ENCODE results near the gene PLXNA4. TPM values are rescaled to one million over a fixed set of nuclear protein-coding genes. Genes with fewer than 3 reads are reported as not detected.

The PLXNA4 gene
- total RNA-seq, 1 experiment from 2014 or later: 0.10 TPM

- Histone ChIP-seq H3K4me1 (ENCODE audit: control insufficient read depth, insufficient read depth, low read length) (no peaks in the 10 kb centered on the region), H3K9me3 (ENCODE audit: control insufficient read depth, insufficient read depth, low read depth, low read length) (no peaks in the 10 kb centered on the region), H3K36me3 (ENCODE audit: control insufficient read depth, insufficient read depth, low read length) (no peaks in the 10 kb centered on the region), H3K4me3 (ENCODE audit: low read depth in 2 of 2, low read length in 2 of 2) (no peak overlapping the region), H3K27ac (ENCODE audit: low read length) (no peak overlapping the region), H3K27me3 (ENCODE audit: control insufficient read depth, insufficient read depth, low read length) (peaks cover 14% of the 10 kb centered on the region)
- ATAC-seq (no peak), DNase-seq (ENCODE audit: low read depth, low spot score) (no peak)
- intact Hi-C loops (cut with micrococcal nuclease; ENCODE audit: unreplicated experiment) (no loop called here), in situ Hi-C loops (cut with HindIII; ENCODE audit: low pct_unique_long_range_greater_than_20kb, low sequenced_read_pairs) (no loop called here)
- no peak for TF ChIP-seq REST (IDR thresholded peaks at IDR 0.05; ENCODE audit: insufficient read depth in 1 of 2, low read depth in 2 of 2, low read length in 1 of 2)
- no peak for TF ChIP-seq CTCF (IDR thresholded peaks at IDR 0.05)
- no peak for TF ChIP-seq POLR2AphosphoS5 (IDR thresholded peaks at IDR 0.05; ENCODE audit: low read depth, low read length)
- no peak for TF ChIP-seq TCF7L2 (IDR thresholded peaks at IDR 0.05; ENCODE audit: low read depth, low read length)
- TF ChIP-seq SIN3A (IDR thresholded peaks at IDR 0.05; ENCODE audit: borderline replicate concordance, insufficient read depth, low read depth, low read length): no peak
- ChIA-PET POLR2A (no interaction called here), CTCF (interaction anchor here (0.7 kb wide), 1 partner anchor 1391 kb away, joined by 5 read pairs; no protein-coding TSS in a partner anchor)
- no TSS peak for BruUV-seq (replicated peaks)
Observed at GRCh38 chr7:132343199-132343598, 233.1 kb downstream of the PLXNA4 start.

- no TSS peak for BruUV-seq (replicated peaks)
- intact Hi-C loops (cut with micrococcal nuclease; ENCODE audit: unreplicated experiment) (no loop called here), in situ Hi-C loops (cut with HindIII; ENCODE audit: low pct_unique_long_range_greater_than_20kb, low sequenced_read_pairs) (no loop called here)
- Histone ChIP-seq H3K27ac (ENCODE audit: low read length) (no peak overlapping the region), H3K27me3 (ENCODE audit: control insufficient read depth, insufficient read depth, low read length) (peaks cover 11% of the 10 kb centered on the region), H3K4me1 (ENCODE audit: control insufficient read depth, insufficient read depth, low read length) (no peaks in the 10 kb centered on the region), H3K9me3 (ENCODE audit: control insufficient read depth, insufficient read depth, low read depth, low read length) (no peaks in the 10 kb centered on the region), H3K36me3 (ENCODE audit: control insufficient read depth, insufficient read depth, low read length) (no peaks in the 10 kb centered on the region), H3K4me3 (ENCODE audit: low read depth in 2 of 2, low read length in 2 of 2) (no peak overlapping the region)
- ChIA-PET CTCF (no interaction called here), POLR2A (no interaction called here)
- TF ChIP-seq SIN3A (IDR thresholded peaks at IDR 0.05; ENCODE audit: borderline replicate concordance, insufficient read depth, low read depth, low read length): no peak
- no peak for ATAC-seq
- DNase-seq (ENCODE audit: low read depth, low spot score): no peak
Observed at GRCh38 chr7:132337450-132338080, 238.7 kb downstream of the PLXNA4 start.

GRCh38 chr7:132336797-132337196 lies 239.5 kb downstream of the PLXNA4 start:
- ATAC-seq: no peak
- in situ Hi-C loops (cut with HindIII; ENCODE audit: low pct_unique_long_range_greater_than_20kb, low sequenced_read_pairs): no loop called here
- Histone ChIP-seq H3K27me3 (ENCODE audit: control insufficient read depth, insufficient read depth, low read length) (peaks cover 14% of the 10 kb centered on the region), H3K36me3 (ENCODE audit: control insufficient read depth, insufficient read depth, low read length) (no peaks in the 10 kb centered on the region), H3K4me3 (ENCODE audit: low read depth in 2 of 2, low read length in 2 of 2) (no peak overlapping the region), H3K27ac (ENCODE audit: low read length) (no peak overlapping the region), H3K9me3 (ENCODE audit: control insufficient read depth, insufficient read depth, low read depth, low read length) (no peaks in the 10 kb centered on the region), H3K4me1 (ENCODE audit: control insufficient read depth, insufficient read depth, low read length) (no peaks in the 10 kb centered on the region)
- CTCF ChIA-PET: no interaction called here
- TF ChIP-seq REST (IDR thresholded peaks at IDR 0.05; ENCODE audit: insufficient read depth in 1 of 2, low read depth in 2 of 2, low read length in 1 of 2): no peak
- TF ChIP-seq POLR2AphosphoS5 (IDR thresholded peaks at IDR 0.05; ENCODE audit: low read depth, low read length): no peak
- no peak for TF ChIP-seq TCF7L2 (IDR thresholded peaks at IDR 0.05; ENCODE audit: low read depth, low read length)
- no peak for TF ChIP-seq CTCF (IDR thresholded peaks at IDR 0.05)
- POLR2A ChIA-PET: no interaction called here
- BruUV-seq (replicated peaks): no TSS peak
- intact Hi-C loops (cut with micrococcal nuclease; ENCODE audit: unreplicated experiment): no loop called here
- DNase-seq (ENCODE audit: low read depth, low spot score): no peak

All from Panc1 (cell line).